Measurements from ENCODE around the gene RPS6KA1. TPM values are rescaled to one million over a fixed set of nuclear protein-coding genes. Genes with fewer than 3 reads are reported as not detected.

RPS6KA1 gene
- total and polyA plus RNA-seq, 2 of the 8 experiments (the other 6 are each of a cell fraction or from before 2014, with no cell fraction given), result 44.3 to 55.0 TPM

- Histone ChIP-seq H4K91ac (replicated peaks; ENCODE audit: insufficient read length, low read length) (no peak overlapping the region), H3K27ac (ENCODE audit: low read depth, low read length) (no peak overlapping the region; the same call in 1 of the 2 replicates), H3K4ac (replicated peaks; ENCODE audit: insufficient read length, low read depth, low read length) (no peak overlapping the region), H3K4me3 (ENCODE audit: extremely low read depth in 1 of 4, insufficient read depth in 2 of 4, low read depth in 3 of 4, low read length in 4 of 4) (peak overlapping the region in 3 of 4 experiments; percentile 1 to 73 (median 5); a peak in 4 of 8 replicates), H2BK15ac (ENCODE audit: low read length) (no peak overlapping the region), H2AK5ac (ENCODE audit: low read depth, low read length) (no peak overlapping the region), H3K9ac (replicated peaks in 1 of 4; ENCODE audit: extremely low read depth in 1 of 4, low read depth in 3 of 4, low read length in 3 of 4) (no peak overlapping the region), H3K14ac (ENCODE audit: insufficient read length) (no peak overlapping the region), H3K23ac (ENCODE audit: insufficient read length) (no peak overlapping the region), H3K27me3 (replicated peaks in 1 of 4; ENCODE audit: control insufficient read depth in 3 of 4, extremely low read depth in 1 of 4, insufficient read depth in 3 of 4, low read length in 3 of 4) (no peaks in the 10 kb centered on the region; a peak in 3 of 7 replicates), H2BK20ac (ENCODE audit: low read length) (no peak overlapping the region), H3K36me3 (ENCODE audit: control insufficient read depth in 2 of 4, insufficient read depth in 4 of 4, low read length in 3 of 4) (no peaks in the 10 kb centered on the region), H2BK120ac (replicated peaks; ENCODE audit: low read depth, low read length) (no peak overlapping the region), H3K23me2 (ENCODE audit: low read depth, low read length) (peaks cover 5% of the 10 kb centered on the region), H3K79me1 (ENCODE audit: low read depth, low read length) (no peaks in the 10 kb centered on the region), H2AFZ (ENCODE audit: low read length) (no peak overlapping the region), H4K8ac (ENCODE audit: extremely low read depth, insufficient read depth, low read length) (no peak overlapping the region), H4K5ac (ENCODE audit: insufficient read length, low read depth, low read length) (no peak overlapping the region), H3K79me2 (ENCODE audit: control insufficient read depth in 1 of 2, insufficient read depth in 2 of 2, low read length in 2 of 2) (no peaks in the 10 kb centered on the region), H2BK5ac (ENCODE audit: low read depth, low read length) (no peak overlapping the region), H2BK12ac (ENCODE audit: low read depth, low read length) (no peak overlapping the region), H3K9me3 (ENCODE audit: insufficient read depth in 2 of 2, low read depth in 1 of 2, low read length in 1 of 2) (no peaks in the 10 kb centered on the region), H4K20me1 (replicated peaks in 1 of 2; ENCODE audit: control insufficient read depth in 1 of 2, insufficient read depth in 2 of 2, low read length in 2 of 2) (no peaks in the 10 kb centered on the region), H3K56ac (replicated peaks; ENCODE audit: insufficient read length, low read depth, low read length) (no peak overlapping the region), H3K4me2 (ENCODE audit: insufficient read depth in 1 of 2, low read depth in 2 of 2, low read length in 2 of 2) (peak overlapping the region; percentile 81 to 83), H3K18ac (ENCODE audit: extremely low read depth, low read length) (peak overlapping the region; percentile 24; the same call in 1 of the 2 replicates), H3K4me1 (replicated peaks in 1 of 4; ENCODE audit: control insufficient read depth in 3 of 4, insufficient read depth in 4 of 4, low read length in 3 of 4) (peaks cover 3 to 12% (median 3%) of the 10 kb centered on the region in 4 experiments; a peak in 6 of 7 replicates)
- ChIA-PET POLR2A (ENCODE audit: partially characterized antibody) (no interaction called here), CTCF (ENCODE audit: partially characterized antibody) (interaction anchor here (0.6 to 2.1 kb wide), 5 partner anchors 9 to 310 kb away, joined by 3 to 9 read pairs (median 3); no protein-coding TSS in a partner anchor)
- 20% methylated on average over 3 of the region's 3 CpGs; no CpG with 5 or more reads in 1 of the 2 experiments for WGBS, 2 experiments (ENCODE audit: extremely low coverage in 1 of 2, insufficient coverage in 1 of 2, insufficient read length in 1 of 2, insufficient replicate concordance in 2 of 2, low coverage in 1 of 2, low lambda C conversion rate in 2 of 2, missing lambda C conversion rate in 1 of 2)
- DNase-seq (ENCODE audit: low read depth in 1 of 2, low spot score in 2 of 2) (no peak), FAIRE-seq (no peak)
- TF ChIP-seq SRF (IDR thresholded peaks at IDR 0.05; ENCODE audit: low read depth, low read length) (peak; percentile 38; the same call in 1 of the 2 replicates), SIRT6 (IDR thresholded peaks at IDR 0.05; ENCODE audit: low read length) (no peak), TBP (IDR thresholded peaks at IDR 0.05; ENCODE audit: low read depth, low read length) (0 out of 2 replicates have a peak, but pooled peaks have one; percentile 33)
Observed at GRCh38 chr1:26618561-26618960, 89.0 kb downstream of the RPS6KA1 start.

MicroRNA genes within 50 kb of the gene (microRNA counts, 767-probe panel; counts per million panel counts)
- microRNA hsa-miR-1976, result 879 counts per million, percentile 95 among the panel's probes with 10 or more counts

Small RNA genes lying within 50 kb of the gene (microRNA-seq; reads per million reads assigned to microRNA genes)
- gene MIR1976 (ENCODE audit: borderline microRNAs expressed in 2 of 2, borderline number of aligned reads in 2 of 2, borderline replicate concordance in 1 of 2), result 0.61 to 0.92 reads per million in 2 experiments

Small RNA genes lying within 50 kb of the gene (small RNA-seq; reads per million reads assigned to genes)
- gene MIR1976 (ENCODE audit: insufficient read depth) (0.86 reads per million), gene RF00019 (ENCODE audit: insufficient read depth) (not detected), gene RNU7-29P (ENCODE audit: insufficient read depth) (not detected)

Other genes starting within 250 kb of the RPS6KA1 start
- 77.8 and 84.4 TPM in 2 replicates for gene SH3BGRL3, start 249.7 kb upstream of the RPS6KA1 start, total RNA-seq (2021; fragmentation: NEBNext Ultra II Directional; extraction: Animal tissue kit (Norgen Biotek cat#: 25700))
- gene SH3BGRL3, start 249.7 kb upstream of the RPS6KA1 start, polyA plus RNA-seq (2011; rRNA removed), result 107 and 120 TPM in 2 replicates
- 6.1 and 6.3 TPM in 2 replicates for gene UBXN11, start 223.1 kb upstream of the RPS6KA1 start, total RNA-seq (2021; fragmentation: NEBNext Ultra II Directional; extraction: Animal tissue kit (Norgen Biotek cat#: 25700))
- 10.4 and 14.8 TPM in 2 replicates for gene UBXN11, start 223.1 kb upstream of the RPS6KA1 start, polyA plus RNA-seq (2011; rRNA removed)
- gene CD52, start 211.8 kb upstream of the RPS6KA1 start, total RNA-seq (2021; fragmentation: NEBNext Ultra II Directional; extraction: Animal tissue kit (Norgen Biotek cat#: 25700)), result 2.4 TPM in 1 of 2 replicates, not detected in the other
- 2.7 and 3.1 TPM in 2 replicates for gene CD52, start 211.8 kb upstream of the RPS6KA1 start, polyA plus RNA-seq (2011; rRNA removed)
- 17.0 and 22.2 TPM in 2 replicates for gene CRYBG2, start 175.6 kb upstream of the RPS6KA1 start, total RNA-seq (2021; fragmentation: NEBNext Ultra II Directional; extraction: Animal tissue kit (Norgen Biotek cat#: 25700))
- 14.2 and 22.1 TPM in 2 replicates for gene CRYBG2, start 175.6 kb upstream of the RPS6KA1 start, polyA plus RNA-seq (2011; rRNA removed)
- gene ZNF683, start 157.0 kb upstream of the RPS6KA1 start, total RNA-seq (2021; fragmentation: NEBNext Ultra II Directional; extraction: Animal tissue kit (Norgen Biotek cat#: 25700)), result not detected in 2 replicates
- gene ZNF683, start 157.0 kb upstream of the RPS6KA1 start, polyA plus RNA-seq (2011; rRNA removed), result not detected in 2 replicates
- gene LIN28A, start 118.9 kb upstream of the RPS6KA1 start, total RNA-seq (2021; fragmentation: NEBNext Ultra II Directional; extraction: Animal tissue kit (Norgen Biotek cat#: 25700)), result 1,467 and 1,486 TPM in 2 replicates
- gene LIN28A, start 118.9 kb upstream of the RPS6KA1 start, polyA plus RNA-seq (2011; rRNA removed), result 313 and 403 TPM in 2 replicates
- gene DHDDS, start 97.4 kb upstream of the RPS6KA1 start, total RNA-seq (2021; fragmentation: NEBNext Ultra II Directional; extraction: Animal tissue kit (Norgen Biotek cat#: 25700)), result 44.6 and 48.0 TPM in 2 replicates
- gene DHDDS, start 97.4 kb upstream of the RPS6KA1 start, polyA plus RNA-seq (2011; rRNA removed), result 28.3 and 30.1 TPM in 2 replicates
- gene HMGN2, start 57.3 kb upstream of the RPS6KA1 start, total RNA-seq (2021; fragmentation: NEBNext Ultra II Directional; extraction: Animal tissue kit (Norgen Biotek cat#: 25700)), result 452 and 453 TPM in 2 replicates
- 144 and 254 TPM in 2 replicates for gene HMGN2, start 57.3 kb upstream of the RPS6KA1 start, polyA plus RNA-seq (2011; rRNA removed)
- 103 and 105 TPM in 2 replicates for gene ARID1A, start 166.3 kb downstream of the RPS6KA1 start, total RNA-seq (2021; fragmentation: NEBNext Ultra II Directional; extraction: Animal tissue kit (Norgen Biotek cat#: 25700))
- 52.1 and 86.7 TPM in 2 replicates for gene ARID1A, start 166.3 kb downstream of the RPS6KA1 start, polyA plus RNA-seq (2011; rRNA removed)

Data from H1 (cell line).